Body of pancreas (tissue), 4 donors: ENCODE data around the gene TGFBR3. TPM values are rescaled to one million over a fixed set of nuclear protein-coding genes. Genes with fewer than 3 reads are reported as not detected.

Experiments
- ATAC-seq: fragments of 150-250 bp; one replicate; pipeline ENCODE4 v1.9.1; 2016
- DNase-seq, 4 donors: peaks; one replicate each; pipeline ENCODE4 v3.0.0-alpha.2; 2019
- H3K27ac ChIP-seq, 4 donors: fragments of 200-600 bp; sonication (generic); 1 replicate in 3 of 4; 2 replicates in 1 of 4; pipeline versions ENCODE4 v1.5.1 to v1.6.1; 2016 to 2019; ENCODE audit warnings: mild to moderate bottlenecking in 1 of 4, mixed read lengths in 1 of 4, moderate library complexity in 1 of 4
- H3K27me3 ChIP-seq, 2 donors: fragments of 200-600 bp; sonication (generic); one replicate each; pipeline ENCODE4 v1.6.0; 2016; ENCODE audit warnings: mild to moderate bottlenecking in 1 of 2
- H3K36me3 ChIP-seq, 2 donors: fragments of 200-600 bp; sonication (generic); replicated peaks in 1 of 2; 2 replicates each; pipeline ENCODE4 v1.5.1; 2016; ENCODE audit warnings: low read depth in 2 of 2; ENCODE audit not compliant: insufficient read depth in 1 of 2
- H3K4me1 ChIP-seq: fragments of 200-600 bp; sonication (generic); one replicate; pipeline ENCODE4 v1.6.0; 2016
- H3K4me3 ChIP-seq, 2 donors: fragments of 200-600 bp; sonication (generic); 1 replicate in 1 of 2; 2 replicates in 1 of 2; pipeline ENCODE4 v1.5.1; 2016 to 2019
- H3K9me3 ChIP-seq, 3 donors: fragments of 200-600 bp; sonication (generic); 1 replicate in 2 of 3; 2 replicates in 1 of 3; pipeline ENCODE4 v1.5.1; 2016
- POLR2A ChIP-seq, 3 donors: fragments of 450-650 bp; IDR thresholded peaks; one replicate each; pipeline ENCODE4 v1.6.1; 2016; ENCODE audit warnings: antibody characterized with exemption in 3 of 3, mild to moderate bottlenecking in 2 of 3
- WGBS, 2 donors: methylation state at CpG; one replicate each; pipeline ENCODE4 v1.1.5; 2017; 5-methylcytosine and 5-hydroxymethylcytosine counted together
- intact Hi-C: fragments of 100-400 bp; cut with DNase I; formaldehyde crosslinking; loops from one replicate; pipeline ENCODE4 v1.15.1; 2023
- total RNA-seq, 2 donors: library from RNA; depleted of rRNA; stranded (reverse); fragments of >200 nt; gene quantifications; one replicate each; pipeline ENCODE4 v1.1.0, GENCODE V29; 2016
- TF ChIP-seq, protein P1 (sequence below), 7 experiments: fragments of 450-650 bp in 4 of 7; fragments of 200-600 bp in 3 of 7; sonication (generic) in 3 of 7; IDR thresholded peaks; one replicate each; pipeline ENCODE4 v1.5.1; 2016 to 2019; ENCODE audit warnings: antibody characterized with exemption in 7 of 7

TGFBR3 gene
- total RNA-seq, 2 donors from 2014 or later = 52.4 to 63.6 TPM

DNA sequence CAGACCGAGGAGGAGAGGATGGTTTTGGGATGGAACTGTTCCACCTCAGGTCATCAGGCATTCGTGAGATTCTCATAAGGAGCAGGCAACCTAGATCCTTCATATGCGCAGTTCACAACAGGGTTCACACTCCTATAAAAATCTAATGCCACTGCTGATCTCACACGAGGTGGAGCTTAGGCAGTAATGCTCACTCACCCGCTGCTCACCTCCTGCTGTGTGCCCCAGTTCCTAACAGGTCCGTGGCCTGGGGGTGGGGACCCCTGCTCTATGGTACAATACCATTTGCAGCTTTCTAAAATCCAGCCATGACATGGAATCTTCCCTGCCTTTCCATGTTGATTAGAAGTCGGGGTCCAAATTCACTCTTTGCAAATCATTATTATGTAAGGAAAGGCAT, 72.1 kb downstream of the TGFBR3 start:
- Histone ChIP-seq H3K27ac (no peak overlapping the region), H3K4me1 (peaks cover 43% of the 10 kb centered on the region), H3K36me3 (no peaks in the 10 kb centered on the region), H3K27me3 (no peaks in the 10 kb centered on the region), H3K9me3 (no peaks in the 10 kb centered on the region), H3K4me3 (no peak overlapping the region)
- no peak for ATAC-seq
- intact Hi-C loops = no loop called here
- no peak for DNase-seq
- WGBS, 2 donors = 87 to 89% methylated on average over 6 to 7 of the region's 7 CpGs
- TF ChIP-seq POLR2A (IDR thresholded peaks at IDR 0.05) = no peak
- TF ChIP-seq, protein P1, sequence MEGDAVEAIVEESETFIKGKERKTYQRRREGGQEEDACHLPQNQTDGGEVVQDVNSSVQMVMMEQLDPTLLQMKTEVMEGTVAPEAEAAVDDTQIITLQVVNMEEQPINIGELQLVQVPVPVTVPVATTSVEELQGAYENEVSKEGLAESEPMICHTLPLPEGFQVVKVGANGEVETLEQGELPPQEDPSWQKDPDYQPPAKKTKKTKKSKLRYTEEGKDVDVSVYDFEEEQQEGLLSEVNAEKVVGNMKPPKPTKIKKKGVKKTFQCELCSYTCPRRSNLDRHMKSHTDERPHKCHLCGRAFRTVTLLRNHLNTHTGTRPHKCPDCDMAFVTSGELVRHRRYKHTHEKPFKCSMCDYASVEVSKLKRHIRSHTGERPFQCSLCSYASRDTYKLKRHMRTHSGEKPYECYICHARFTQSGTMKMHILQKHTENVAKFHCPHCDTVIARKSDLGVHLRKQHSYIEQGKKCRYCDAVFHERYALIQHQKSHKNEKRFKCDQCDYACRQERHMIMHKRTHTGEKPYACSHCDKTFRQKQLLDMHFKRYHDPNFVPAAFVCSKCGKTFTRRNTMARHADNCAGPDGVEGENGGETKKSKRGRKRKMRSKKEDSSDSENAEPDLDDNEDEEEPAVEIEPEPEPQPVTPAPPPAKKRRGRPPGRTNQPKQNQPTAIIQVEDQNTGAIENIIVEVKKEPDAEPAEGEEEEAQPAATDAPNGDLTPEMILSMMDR (IDR thresholded peaks at IDR 0.05) = no peak

DNA sequence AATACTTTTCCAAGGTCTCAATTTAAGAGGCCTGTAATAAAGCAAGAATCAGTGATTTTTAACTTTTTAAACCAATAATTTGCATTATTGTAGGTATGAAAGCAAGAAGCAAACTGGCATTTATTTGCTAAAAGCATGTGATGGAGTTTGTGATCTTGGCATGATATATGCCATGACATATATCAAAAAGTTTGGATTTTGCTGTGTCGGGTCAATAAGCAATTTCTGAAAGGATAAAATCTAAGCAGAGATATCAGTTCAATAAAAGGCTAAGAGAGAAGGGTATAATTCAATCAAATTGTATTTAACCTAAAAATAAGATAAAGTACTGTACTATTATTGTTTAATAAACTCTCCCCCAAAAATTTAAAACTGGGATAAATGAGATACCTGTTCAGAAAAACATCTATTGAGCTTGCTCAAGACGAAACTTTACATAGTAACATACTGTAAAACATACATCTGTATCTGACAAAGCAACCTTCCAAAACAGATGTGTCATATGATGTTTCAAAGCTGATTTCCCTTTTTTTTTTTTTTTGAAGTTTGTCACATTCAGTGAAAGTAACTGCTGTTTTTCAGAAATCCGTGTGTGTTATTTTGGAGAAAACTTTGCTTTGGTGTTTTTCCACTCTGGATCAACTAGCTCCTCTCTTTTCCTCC, 74.5 kb downstream of the TGFBR3 start:
- peaks cover 33% of the 10 kb centered on the region for H3K4me1 ChIP-seq
- no peaks in the 10 kb centered on the region for H3K27me3 ChIP-seq
- H3K9me3 ChIP-seq = no peaks in the 10 kb centered on the region
- intact Hi-C loops = no loop called here
- no peak for DNase-seq
- no peak for TF ChIP-seq POLR2A (IDR thresholded peaks at IDR 0.05)
- TF ChIP-seq, protein P1 (IDR thresholded peaks at IDR 0.05) = no peak
- WGBS, 2 donors = 66 to 67% methylated on average over 3 of the region's 3 CpGs
- peak overlapping the region in 1 of 4 donors; percentile 35 for H3K27ac ChIP-seq
- ATAC-seq = no peak
- no peaks in the 10 kb centered on the region for H3K36me3 ChIP-seq
- no peak overlapping the region for H3K4me3 ChIP-seq

DNA sequence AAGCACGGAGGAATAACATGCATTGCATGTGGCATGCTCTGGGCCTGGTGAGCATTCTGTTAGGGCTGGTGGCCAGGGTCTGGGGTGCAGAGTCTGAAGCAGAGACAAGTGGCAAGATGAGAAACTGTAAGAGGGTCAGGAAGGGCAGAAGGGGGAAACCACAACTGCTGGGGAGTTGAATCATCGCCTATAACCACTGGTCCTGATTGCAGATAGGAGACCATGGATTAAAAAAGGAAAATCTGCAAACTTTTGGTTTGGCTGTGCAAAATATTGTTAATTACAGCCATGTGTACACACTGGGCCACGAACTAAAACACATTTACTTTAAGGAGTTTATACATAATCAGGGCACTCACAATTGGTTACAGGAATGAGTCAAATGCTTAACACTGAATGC, 76.6 kb downstream of the TGFBR3 start:
- no peak for ATAC-seq
- TF ChIP-seq, protein P1 (IDR thresholded peaks at IDR 0.05) = no peak
- TF ChIP-seq POLR2A (IDR thresholded peaks at IDR 0.05) = no peak

DNA sequence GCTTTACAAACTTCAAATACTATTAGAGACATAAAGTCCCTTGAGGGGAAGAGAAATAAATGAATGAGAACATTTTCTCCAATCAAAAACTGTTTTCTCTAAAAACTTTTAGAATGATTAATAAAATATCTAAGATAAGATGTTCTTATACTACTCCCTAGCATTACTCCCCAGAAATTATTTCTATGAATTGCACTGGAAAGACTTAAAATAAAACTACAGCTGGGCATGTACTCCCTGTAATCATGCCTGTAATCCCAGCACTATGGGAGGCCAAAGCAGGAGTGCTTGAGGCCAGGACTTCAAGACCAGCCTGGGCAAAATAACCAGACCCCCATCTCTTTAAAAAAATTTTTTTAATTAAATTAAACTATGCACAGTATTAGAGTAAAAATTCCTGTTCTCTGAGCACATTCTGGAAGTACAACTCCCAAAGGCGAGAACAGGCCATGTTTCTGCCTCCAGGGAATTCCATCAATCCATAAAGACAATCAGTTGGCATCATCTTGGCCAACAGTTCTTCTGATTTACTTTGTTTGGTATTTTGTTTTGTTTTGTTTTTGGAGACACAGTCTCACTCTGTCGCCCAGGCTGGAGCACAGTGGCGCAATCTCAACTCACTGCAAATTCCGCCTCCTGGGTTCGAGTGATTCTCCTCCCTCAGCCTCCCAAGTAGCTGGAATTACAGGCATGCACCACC, 77.9 kb downstream of the TGFBR3 start:
- intact Hi-C loops = no loop called here
- DNase-seq (no peak), ATAC-seq (no peak)
- 85 to 100% methylated on average over 5 of the region's 5 CpGs for WGBS, 2 donors
- TF ChIP-seq, protein P1 (IDR thresholded peaks at IDR 0.05) = no peak
- TF ChIP-seq POLR2A (IDR thresholded peaks at IDR 0.05) = no peak
- H3K4me1 ChIP-seq = peaks cover 47% of the 10 kb centered on the region
- H3K27ac ChIP-seq = peak overlapping the region in 2 of 4 donors; percentile 80 to 85
- H3K27me3 ChIP-seq = no peaks in the 10 kb centered on the region
- no peaks in the 10 kb centered on the region for H3K36me3 ChIP-seq
- no peaks in the 10 kb centered on the region for H3K9me3 ChIP-seq
- H3K4me3 ChIP-seq = no peak overlapping the region

More for the DNA sequence above, 76.6 kb downstream of the TGFBR3 start:
- WGBS, 2 donors = 61 to 66% methylated on average over 3 of the region's 3 CpGs
- no peaks in the 10 kb centered on the region for H3K27me3 ChIP-seq
- intact Hi-C loops = no loop called here
- H3K4me3 ChIP-seq = no peak overlapping the region
- peaks cover 35% of the 10 kb centered on the region for H3K4me1 ChIP-seq
- H3K36me3 ChIP-seq = no peaks in the 10 kb centered on the region
- no peak for DNase-seq
- no peaks in the 10 kb centered on the region for H3K9me3 ChIP-seq
- H3K27ac ChIP-seq = no peak overlapping the region
